ENCODE measurements around the gene OR51B2.
"Not testable (repeated sequence)": the region's sequence is repeated elsewhere in the genome, so short reads cannot be mapped to it uniquely, and the experiment has no call there.

OR51B2 gene

DNA sequence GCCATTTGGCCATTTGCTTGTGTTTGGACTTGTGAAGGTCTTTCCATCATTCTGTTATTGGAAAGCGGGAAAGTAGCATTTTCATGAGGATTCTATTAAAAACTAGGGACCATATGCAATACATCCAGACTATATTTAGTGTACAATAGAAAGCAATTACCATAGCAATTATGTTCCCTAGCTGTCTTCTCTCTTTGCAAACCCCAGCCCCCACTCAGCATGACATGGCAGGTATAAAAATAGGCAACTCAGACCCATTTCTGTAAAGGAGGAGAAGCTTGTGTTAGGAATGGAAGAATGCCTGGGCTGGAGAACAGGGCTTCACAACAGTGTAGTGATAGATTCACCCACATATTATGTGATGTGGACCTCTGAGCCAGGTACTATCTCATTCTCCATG lies 39.6 kb upstream of the OR51B2 start:
- DNase-seq (ENCODE audit: low read depth): no peak
- TF ChIP-seq, protein P1, sequence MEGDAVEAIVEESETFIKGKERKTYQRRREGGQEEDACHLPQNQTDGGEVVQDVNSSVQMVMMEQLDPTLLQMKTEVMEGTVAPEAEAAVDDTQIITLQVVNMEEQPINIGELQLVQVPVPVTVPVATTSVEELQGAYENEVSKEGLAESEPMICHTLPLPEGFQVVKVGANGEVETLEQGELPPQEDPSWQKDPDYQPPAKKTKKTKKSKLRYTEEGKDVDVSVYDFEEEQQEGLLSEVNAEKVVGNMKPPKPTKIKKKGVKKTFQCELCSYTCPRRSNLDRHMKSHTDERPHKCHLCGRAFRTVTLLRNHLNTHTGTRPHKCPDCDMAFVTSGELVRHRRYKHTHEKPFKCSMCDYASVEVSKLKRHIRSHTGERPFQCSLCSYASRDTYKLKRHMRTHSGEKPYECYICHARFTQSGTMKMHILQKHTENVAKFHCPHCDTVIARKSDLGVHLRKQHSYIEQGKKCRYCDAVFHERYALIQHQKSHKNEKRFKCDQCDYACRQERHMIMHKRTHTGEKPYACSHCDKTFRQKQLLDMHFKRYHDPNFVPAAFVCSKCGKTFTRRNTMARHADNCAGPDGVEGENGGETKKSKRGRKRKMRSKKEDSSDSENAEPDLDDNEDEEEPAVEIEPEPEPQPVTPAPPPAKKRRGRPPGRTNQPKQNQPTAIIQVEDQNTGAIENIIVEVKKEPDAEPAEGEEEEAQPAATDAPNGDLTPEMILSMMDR (conservative IDR thresholded peaks at IDR 0.05; ENCODE audit: low read depth, low read length): no peak
- H3K4me3 ChIP-seq (ENCODE audit: low read length): no peak overlapping the region

DNA sequence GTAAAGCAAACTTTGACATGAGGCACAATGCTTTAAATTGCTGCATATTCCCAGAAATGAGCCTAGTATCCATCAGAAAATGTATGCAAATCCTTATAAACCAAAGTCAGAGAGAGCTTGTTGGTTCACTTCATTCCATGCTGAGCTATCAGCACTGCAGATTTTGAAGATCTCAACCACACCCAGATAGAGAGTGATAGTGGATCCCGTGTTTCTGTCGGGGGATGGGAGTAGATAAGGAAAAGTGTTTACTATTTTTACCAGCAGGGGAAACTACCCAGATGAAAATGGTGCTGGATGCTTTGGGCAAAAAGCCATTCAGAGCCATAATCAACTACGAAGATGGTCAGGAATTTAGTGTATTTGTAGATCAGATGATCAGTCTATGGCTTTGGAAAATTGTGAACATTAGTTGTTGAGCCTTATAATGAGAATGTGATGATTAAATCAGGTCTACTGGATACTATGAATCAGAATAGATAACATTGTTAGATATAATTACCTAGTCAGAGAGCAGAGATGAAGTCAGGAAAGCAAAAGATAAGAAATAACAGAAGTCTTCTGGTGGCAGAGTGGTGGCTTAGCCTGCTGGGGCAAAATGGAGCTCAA lies 38.0 kb upstream of the OR51B2 start:
- TF ChIP-seq, protein P1 (conservative IDR thresholded peaks at IDR 0.05; ENCODE audit: low read depth, low read length): no peak
- DNase-seq (ENCODE audit: low read depth): no peak
- H3K4me3 ChIP-seq (ENCODE audit: low read length): no peak overlapping the region

DNA sequence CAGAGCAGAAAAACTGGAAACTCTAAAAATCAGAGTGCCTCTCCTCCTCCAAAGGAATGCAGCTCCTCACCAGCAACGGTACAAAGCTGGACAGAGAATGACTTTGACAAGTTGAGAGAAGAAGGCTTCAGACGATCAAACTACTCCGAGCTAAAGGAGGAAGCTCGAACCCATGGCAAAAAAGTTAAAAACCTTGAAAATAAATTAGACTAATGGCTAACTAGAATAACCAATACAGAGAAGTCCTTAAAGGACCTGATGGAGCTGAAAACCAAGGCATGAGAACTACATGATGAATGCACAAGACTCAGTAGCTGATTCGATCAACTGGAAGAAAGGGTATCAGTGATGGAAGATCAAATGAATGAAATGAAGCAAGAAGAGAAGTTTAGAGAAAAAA lies 31.9 kb upstream of the OR51B2 start:
- H3K4me3 ChIP-seq (ENCODE audit: low read length): not testable (repeated sequence)

DNA sequence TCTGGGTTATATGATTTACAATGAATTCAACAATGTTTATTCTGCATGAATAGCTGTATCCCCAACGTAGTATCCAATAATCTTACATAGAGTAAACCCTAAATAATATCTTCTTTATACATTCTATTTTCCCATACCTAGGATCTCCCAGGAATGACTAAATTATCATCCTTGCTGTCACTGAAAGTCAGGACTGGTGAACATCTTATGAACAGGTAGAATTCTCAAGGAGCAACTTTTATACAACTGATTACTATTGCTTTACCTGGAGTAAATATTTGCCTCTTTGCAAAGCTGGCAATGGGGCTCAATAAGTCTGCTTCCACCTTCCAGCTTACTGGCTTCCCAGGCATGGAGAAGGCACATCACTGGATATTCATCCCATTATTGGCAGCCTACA lies 27.1 kb upstream of the OR51B2 start, which contains the start of gene OR51B6:
OR51B6 (plus strand) TSS at position 301 of the 400 bp plus-strand sequence; CDS start at position 301, 0 bp downstream.
- no peak for DNase-seq (ENCODE audit: low read depth)
- TF ChIP-seq, protein P1 (conservative IDR thresholded peaks at IDR 0.05; ENCODE audit: low read depth, low read length): no peak
- H3K4me3 ChIP-seq (ENCODE audit: low read length): no peak within 1 kb of the TSS

More for the DNA sequence above, 31.9 kb upstream of the OR51B2 start:
- not testable (repeated sequence) for DNase-seq (ENCODE audit: low read depth)

DNA sequence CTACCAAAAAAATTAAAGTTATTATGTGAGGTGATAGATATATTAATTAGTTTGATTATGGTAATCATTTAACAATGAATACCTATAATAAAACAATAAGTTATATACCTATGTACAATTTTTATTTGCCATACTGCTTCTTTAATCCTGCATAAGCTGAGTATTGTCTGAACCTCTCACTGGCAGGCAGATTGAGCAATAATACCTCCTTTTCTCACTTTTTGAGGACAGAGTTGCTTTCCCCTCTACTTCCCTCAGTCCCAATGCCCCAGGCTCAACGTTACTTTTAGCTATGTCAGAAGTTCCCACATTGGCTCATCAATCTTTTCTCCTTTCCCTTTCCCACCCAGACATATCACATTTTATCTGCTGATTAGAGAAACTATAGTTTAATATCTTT lies 25.5 kb upstream of the OR51B2 start:
- TF ChIP-seq, protein P1 (conservative IDR thresholded peaks at IDR 0.05; ENCODE audit: low read depth, low read length): no peak
- no peak overlapping the region for H3K4me3 ChIP-seq (ENCODE audit: low read length)
- DNase-seq (ENCODE audit: low read depth): no peak

DNA sequence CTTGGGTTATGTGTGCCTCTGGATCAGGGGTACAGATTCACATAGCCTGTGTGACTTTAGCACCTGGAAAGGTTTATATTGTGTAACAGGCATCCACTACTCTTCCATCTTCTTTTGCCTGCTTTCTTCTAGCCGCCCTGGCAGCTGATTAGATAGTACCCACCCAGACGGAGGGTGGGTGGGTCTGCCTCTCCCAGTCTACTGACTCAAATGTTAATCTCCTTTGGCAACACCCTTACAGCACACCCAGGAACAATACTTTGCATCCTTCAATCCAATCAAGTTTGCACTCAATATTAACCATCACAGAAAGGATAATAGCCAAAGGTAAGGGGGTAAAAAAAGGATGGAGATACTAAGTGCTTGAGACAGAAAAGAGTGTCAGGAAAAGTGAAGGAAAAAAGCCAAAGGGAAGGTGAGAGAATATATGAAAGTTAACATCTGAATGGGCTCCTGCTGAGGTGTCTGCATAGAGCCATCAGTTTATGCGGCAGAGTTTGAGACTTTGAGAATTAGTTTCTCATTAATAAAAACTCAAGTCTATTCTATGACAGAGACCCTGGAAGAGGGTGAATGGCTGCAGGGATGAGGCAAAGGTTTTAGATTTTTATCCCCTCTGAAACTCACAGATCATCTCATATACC lies 24.6 kb upstream of the OR51B2 start:
- TF ChIP-seq, protein P1 (conservative IDR thresholded peaks at IDR 0.05; ENCODE audit: low read depth, low read length): no peak
- DNase-seq (ENCODE audit: low read depth): no peak
- no peak overlapping the region for H3K4me3 ChIP-seq (ENCODE audit: low read length)

DNA sequence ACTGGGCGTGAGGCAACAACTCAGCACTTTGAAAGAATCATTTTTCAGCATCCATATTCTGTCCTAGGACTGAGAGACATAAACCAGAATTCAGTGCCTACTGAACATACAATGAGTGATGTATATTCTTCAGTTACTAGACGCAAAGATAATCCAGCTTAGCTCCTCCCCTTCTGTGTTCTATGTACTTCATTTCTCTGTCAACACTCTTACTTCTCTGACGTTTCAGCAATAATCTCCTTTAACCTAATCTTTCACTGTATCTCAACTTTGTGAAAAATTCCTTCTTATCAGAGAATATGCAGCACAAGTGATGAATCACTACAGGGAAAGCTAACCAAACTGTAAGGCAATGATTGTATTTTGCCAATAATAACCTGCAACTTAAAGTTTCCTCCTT lies 21.7 kb upstream of the OR51B2 start:
- peak; percentile 48 for DNase-seq (ENCODE audit: low read depth)
- H3K4me3 ChIP-seq (ENCODE audit: low read length): no peak overlapping the region
- TF ChIP-seq, protein P1 (conservative IDR thresholded peaks at IDR 0.05; ENCODE audit: low read depth, low read length): no peak

Data from retinal pigment epithelial cell (primary cell).